SK-N-SH treated with all-trans-retinoic acid at 6 μM for 48 hours (cell line): Measurements from ENCODE around the gene THBS3.
"Not testable (repeated sequence)": the region's sequence is repeated elsewhere in the genome, so short reads cannot be mapped to it uniquely, and the experiment has no call there.

Experiments
- ATAC-seq: fragments of 200-7000 bp; cut with Tn5 transposase; 3 replicates; pipeline ENCODE4 v1.9.1; 2020; ENCODE audit warnings: mild to moderate bottlenecking, moderate library complexity
- ARNTL ChIP-seq: fragments of 450-650 bp; formaldehyde crosslinking; IDR thresholded peaks from 2 replicates; pipeline ENCODE4 v1.5.0; 2020; ENCODE audit warnings: low read depth, mild to moderate bottlenecking, moderate library complexity, borderline replicate concordance
- BACH2 ChIP-seq: fragments of 250-450 bp; sonication (Bioruptor Pico); IDR thresholded peaks from 2 replicates; pipeline ENCODE4 v1.9.0; 2021; ENCODE audit warnings: mild to moderate bottlenecking, borderline replicate concordance
- CREB5 ChIP-seq: fragments of 250-450 bp; sonication (Bioruptor Pico); IDR thresholded peaks from 2 replicates; pipeline ENCODE4 v1.5.1; 2020; ENCODE audit warnings: low read depth, mild to moderate bottlenecking, moderate library complexity
- CSRNP3 ChIP-seq: fragments of 250-450 bp; sonication (Bioruptor Pico); IDR thresholded peaks from 2 replicates; pipeline ENCODE4 v1.5.1; 2021; ENCODE audit warnings: mild to moderate bottlenecking, moderate library complexity
- ESRRG ChIP-seq: fragments of 250-450 bp; sonication (Bioruptor Pico); IDR thresholded peaks from 2 replicates; pipeline ENCODE4 v1.6.1; 2021; ENCODE audit warnings: mild to moderate bottlenecking
- GLIS3 ChIP-seq: fragments of 250-450 bp; sonication (Bioruptor Pico); IDR thresholded peaks from 2 replicates; pipeline ENCODE4 v1.5.0; 2020; ENCODE audit warnings: mild to moderate bottlenecking, moderate library complexity
- ISL1 ChIP-seq: fragments of 250-450 bp; sonication (Bioruptor Pico); IDR thresholded peaks from 2 replicates; pipeline ENCODE4 v2.1.2; 2022; ENCODE audit warnings: mild to moderate bottlenecking, moderate library complexity
- PATZ1 ChIP-seq: fragments of 250-450 bp; sonication (Bioruptor Pico); IDR thresholded peaks from 2 replicates; pipeline ENCODE4 v1.8.0; 2020; ENCODE audit warnings: mild to moderate bottlenecking, moderate library complexity, borderline replicate concordance
- RARB ChIP-seq: fragments of 250-450 bp; sonication (Bioruptor Pico); IDR thresholded peaks from 2 replicates; pipeline ENCODE4 v1.8.0; 2021; ENCODE audit warnings: mild to moderate bottlenecking, moderate library complexity
- TCF4 ChIP-seq: fragments of 250-450 bp; sonication (Bioruptor Pico); IDR thresholded peaks from 2 replicates; pipeline ENCODE4 v1.8.0; 2021; ENCODE audit warnings: mild to moderate bottlenecking, moderate library complexity, borderline replicate concordance
- TSHZ2 ChIP-seq: fragments of 250-450 bp; sonication (Bioruptor Pico); IDR thresholded peaks from 2 replicates; pipeline ENCODE4 v1.5.0; 2020; ENCODE audit warnings: mild to moderate bottlenecking, moderate library complexity
- ZC3H10 ChIP-seq: fragments of 250-450 bp; sonication (Bioruptor Pico); IDR thresholded peaks from 2 replicates; pipeline ENCODE4 v1.5.1; 2021; ENCODE audit warnings: mild to moderate bottlenecking, moderate library complexity
- ZFP30 ChIP-seq: fragments of 450-650 bp; formaldehyde crosslinking; IDR thresholded peaks from 2 replicates; pipeline ENCODE4 v1.5.0; 2022; ENCODE audit warnings: mild to moderate bottlenecking, moderate library complexity
- ZNF8 ChIP-seq: fragments of 450-650 bp; formaldehyde crosslinking; IDR thresholded peaks from 2 replicates; pipeline ENCODE4 v1.5.0; 2020; ENCODE audit warnings: mild to moderate bottlenecking, moderate library complexity

The THBS3 gene

GRCh38 chr1:155226188-155226909 lies 18.7 kb upstream of the THBS3 start:
- TF ChIP-seq TSHZ2 (no peak), ZFP30 (CRISPR knock-in tag) (no peak)
- ATAC-seq, result peak; percentile 37

- not testable (repeated sequence) for ATAC-seq
Measured at GRCh38 chr1:155225404-155225759, 17.7 kb upstream of the THBS3 start.

GRCh38 chr1:155223047-155223446 lies 15.3 kb upstream of the THBS3 start:
- no peak for ATAC-seq
- TF ChIP-seq CREB5 (CRISPR knock-in tag) (no peak), PATZ1 (CRISPR knock-in tag) (no peak), TCF4 (CRISPR knock-in tag) (no peak), ZC3H10 (CRISPR knock-in tag) (no peak), ZNF8 (CRISPR knock-in tag) (no peak)
- TF ChIP-seq, all 23 proteins: peak for 0

- not testable (repeated sequence) for ATAC-seq
Measured at GRCh38 chr1:155220211-155220965, 12.7 kb upstream of the THBS3 start.

- TF ChIP-seq ESRRG (CRISPR knock-in tag) (no peak), CSRNP3 (CRISPR knock-in tag) (no peak), RARB (CRISPR knock-in tag) (no peak), ZC3H10 (CRISPR knock-in tag) (no peak), CREB5 (CRISPR knock-in tag) (no peak), ISL1 (CRISPR knock-in tag) (no peak), ARNTL (CRISPR knock-in tag) (no peak), TSHZ2 (no peak), ZFP30 (CRISPR knock-in tag) (no peak), BACH2 (CRISPR knock-in tag) (no peak), TCF4 (CRISPR knock-in tag) (no peak), GLIS3 (CRISPR knock-in tag) (no peak)
- ATAC-seq, result peak; percentile 44
Measured at GRCh38 chr1:155219592-155220031, 11.9 kb upstream of the THBS3 start.
